Keratinocyte (primary cell): ENCODE data around the gene DYNC1I2.

Experiments
- EZH2 ChIP-seq: IDR thresholded peaks from one replicate; pipeline ENCODE4 v1.6.1; 2012; ENCODE audit warnings: inconsistent platforms, mild to moderate bottlenecking, low read length, moderate library complexity
- TF ChIP-seq, protein P1 (sequence below), 3 experiments: IDR thresholded peaks in 1 of 3; conservative IDR thresholded peaks in 1 of 3; optimal IDR thresholded peaks in 1 of 3; 2 replicates in 2 of 3; 3 replicates in 1 of 3; pipeline versions ENCODE3 to v1.5.1; 2011; ENCODE audit warnings: low read length in 3 of 3, mild to moderate bottlenecking in 3 of 3, moderate library complexity in 2 of 3, control low read depth in 1 of 3, inconsistent platforms in 1 of 3; ENCODE audit not compliant: insufficient read depth in 2 of 3; ENCODE audit errors: extremely low read depth in 1 of 3

DNA sequence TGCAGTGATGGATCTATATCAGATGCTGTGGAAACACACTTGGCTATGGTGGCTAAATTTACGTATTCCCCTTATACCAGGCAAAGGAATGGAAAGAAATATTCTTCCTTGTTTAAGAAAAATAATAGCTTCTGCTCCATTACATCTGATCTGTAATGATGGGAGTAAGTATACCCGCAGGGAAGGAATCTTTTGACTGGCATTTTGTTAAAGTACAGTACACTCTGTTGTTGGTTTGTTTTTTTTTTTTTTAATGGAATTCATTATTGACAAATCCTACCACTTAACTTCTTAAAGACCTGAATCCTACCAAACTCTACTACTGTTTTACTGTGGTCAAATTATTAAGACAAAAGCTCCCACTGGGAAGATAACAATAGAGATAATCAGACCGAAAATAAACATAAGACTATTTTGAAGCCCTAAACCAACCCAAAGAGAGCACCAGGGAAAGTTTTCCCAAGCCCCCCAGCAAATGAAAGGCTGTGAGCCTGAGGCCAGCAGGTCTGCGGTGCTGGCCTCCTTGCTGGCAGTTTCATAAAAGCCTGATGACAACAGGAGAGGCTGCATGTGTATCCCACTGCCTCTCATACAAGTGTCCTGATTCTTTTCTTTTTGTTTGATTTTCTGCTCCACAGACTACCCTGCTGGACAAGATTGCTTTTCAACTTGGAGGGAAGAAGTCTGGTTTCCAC, 105.8 kb downstream of the DYNC1I2 start:
- TF ChIP-seq, protein P1, sequence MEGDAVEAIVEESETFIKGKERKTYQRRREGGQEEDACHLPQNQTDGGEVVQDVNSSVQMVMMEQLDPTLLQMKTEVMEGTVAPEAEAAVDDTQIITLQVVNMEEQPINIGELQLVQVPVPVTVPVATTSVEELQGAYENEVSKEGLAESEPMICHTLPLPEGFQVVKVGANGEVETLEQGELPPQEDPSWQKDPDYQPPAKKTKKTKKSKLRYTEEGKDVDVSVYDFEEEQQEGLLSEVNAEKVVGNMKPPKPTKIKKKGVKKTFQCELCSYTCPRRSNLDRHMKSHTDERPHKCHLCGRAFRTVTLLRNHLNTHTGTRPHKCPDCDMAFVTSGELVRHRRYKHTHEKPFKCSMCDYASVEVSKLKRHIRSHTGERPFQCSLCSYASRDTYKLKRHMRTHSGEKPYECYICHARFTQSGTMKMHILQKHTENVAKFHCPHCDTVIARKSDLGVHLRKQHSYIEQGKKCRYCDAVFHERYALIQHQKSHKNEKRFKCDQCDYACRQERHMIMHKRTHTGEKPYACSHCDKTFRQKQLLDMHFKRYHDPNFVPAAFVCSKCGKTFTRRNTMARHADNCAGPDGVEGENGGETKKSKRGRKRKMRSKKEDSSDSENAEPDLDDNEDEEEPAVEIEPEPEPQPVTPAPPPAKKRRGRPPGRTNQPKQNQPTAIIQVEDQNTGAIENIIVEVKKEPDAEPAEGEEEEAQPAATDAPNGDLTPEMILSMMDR (optimal IDR thresholded peaks at IDR 0.05 in 1 of 3, IDR thresholded peaks at IDR 0.05 in 1 of 3, conservative IDR thresholded peaks at IDR 0.05 in 1 of 3; ENCODE audit: extremely low read depth in 1 of 3, insufficient read depth in 2 of 3, low read length in 3 of 3), result no peak
- no peak for TF ChIP-seq EZH2
